Stimulated activated CD4-positive, alpha-beta T cell treated with anti-CD3 and anti-CD28 coated beads, Interleukin-1b, Interleukin-23, amount 100 ng/mL, for 48 hours (primary cell): ENCODE measurements around the gene PAM.
"Not testable (repeated sequence)": the region's sequence is repeated elsewhere in the genome, so short reads cannot be mapped to it uniquely, and the experiment has no call there.

Experiments
- DNase-seq: peaks from one replicate; pipeline ENCODE4 v3.0.0-alpha.2; 2020

Gene PAM

DNA sequence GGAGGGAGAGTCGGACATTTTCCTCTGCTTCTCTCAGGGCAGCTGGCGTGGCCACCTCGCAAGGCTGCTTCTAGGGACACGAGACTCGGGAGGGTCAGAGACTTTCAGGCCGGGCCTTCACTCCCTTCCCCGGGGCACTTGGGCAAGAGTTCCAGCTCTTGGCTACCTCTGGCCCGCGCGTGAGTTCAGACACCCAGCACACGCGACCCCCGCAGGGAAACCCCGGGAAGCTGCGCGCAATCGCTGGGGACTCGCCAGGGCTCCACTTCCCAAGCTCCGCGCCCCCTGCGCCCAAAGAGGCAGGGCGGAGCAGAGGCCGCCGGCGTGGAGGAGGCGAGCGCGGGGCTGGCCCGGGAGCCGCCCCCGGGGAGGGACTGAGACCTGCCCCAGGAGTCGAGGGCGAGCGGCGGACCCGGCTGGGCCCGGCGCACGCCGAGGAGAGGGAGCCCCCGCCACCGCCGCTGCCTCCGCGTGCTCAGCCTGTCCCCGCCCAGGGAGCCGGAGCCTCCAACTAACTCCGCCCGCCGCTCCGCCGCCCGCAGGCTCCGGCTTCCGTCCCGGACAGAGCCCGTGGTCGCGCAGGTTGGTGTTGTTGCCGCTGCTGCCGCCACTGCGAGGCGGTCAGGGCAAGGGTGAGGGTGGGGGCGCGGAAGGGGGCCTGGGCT, at the start of gene PAM:
PAM (plus strand) TSS at position 539 of the 665 bp plus-strand sequence. CDS start 110,891 bp downstream, outside the sequence.
- peak; percentile 77 for DNase-seq

GRCh38 chr5:102711525-102712385, 43.4 kb upstream of the PAM start:
- DNase-seq: no peak

- DNase-seq: no peak
These were observed 41.8 kb upstream of the PAM start for GRCh38 chr5:102713278-102713677.

- DNase-seq: no peak
These were observed 41.3 kb upstream of the PAM start for GRCh38 chr5:102713682-102714231.

DNA sequence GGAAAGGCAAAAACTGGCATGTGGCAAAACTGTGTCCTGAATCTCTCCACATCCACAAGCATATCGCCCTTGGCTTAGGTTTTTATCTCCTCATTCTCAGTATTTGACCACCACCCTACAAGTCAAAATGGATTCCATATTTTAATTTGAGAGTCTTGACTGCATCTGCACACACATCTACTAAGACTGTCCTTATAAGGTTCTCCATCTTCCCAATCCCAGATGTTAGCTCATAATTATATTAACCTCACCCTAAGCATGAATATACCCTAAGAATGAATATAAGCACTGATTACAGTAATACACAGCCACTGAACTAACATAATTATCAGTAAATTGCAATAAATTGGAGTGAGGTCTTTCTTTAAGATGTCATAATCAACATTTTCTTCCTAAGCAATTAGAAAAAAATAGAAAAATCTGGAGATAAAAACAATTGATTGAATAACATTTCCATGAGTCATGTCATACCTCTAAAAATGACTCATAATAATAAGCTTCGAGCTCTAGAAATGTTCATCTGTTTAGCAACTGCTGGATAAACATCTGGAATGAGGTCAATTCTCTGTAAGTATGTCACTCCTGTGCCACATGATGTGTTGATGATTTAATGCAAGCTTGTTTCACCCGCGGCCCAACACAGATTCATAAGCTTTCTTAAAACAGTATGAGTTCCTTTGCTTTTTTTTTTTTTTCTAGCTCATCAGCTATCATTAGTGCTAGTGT, 39.9 kb upstream of the PAM start:
- no peak for DNase-seq

DNA sequence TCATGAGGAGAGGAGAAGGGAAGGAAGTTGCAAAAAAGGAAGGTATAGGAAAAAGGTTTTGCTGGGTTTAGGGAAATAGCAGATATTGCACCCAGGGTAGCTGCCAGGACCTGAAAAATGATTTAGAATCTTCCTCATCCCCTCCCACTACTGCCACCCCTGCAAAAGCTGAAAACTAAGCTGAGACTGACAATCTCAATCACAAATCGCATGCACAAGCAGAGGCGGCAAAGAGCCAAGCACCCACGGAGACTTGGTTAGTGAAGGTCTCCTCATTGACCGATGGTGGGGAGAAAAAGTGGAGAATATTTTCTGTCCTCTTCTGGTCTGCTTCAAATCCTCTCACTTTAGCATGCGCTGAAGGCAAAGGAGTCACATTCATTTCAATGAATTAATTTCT, 39.1 kb upstream of the PAM start:
- DNase-seq: no peak

GRCh38 chr5:102718819-102719218, 36.3 kb upstream of the PAM start:
- DNase-seq: no peak

GRCh38 chr5:102719886-102720285, 35.2 kb upstream of the PAM start:
- DNase-seq: no peak

DNA sequence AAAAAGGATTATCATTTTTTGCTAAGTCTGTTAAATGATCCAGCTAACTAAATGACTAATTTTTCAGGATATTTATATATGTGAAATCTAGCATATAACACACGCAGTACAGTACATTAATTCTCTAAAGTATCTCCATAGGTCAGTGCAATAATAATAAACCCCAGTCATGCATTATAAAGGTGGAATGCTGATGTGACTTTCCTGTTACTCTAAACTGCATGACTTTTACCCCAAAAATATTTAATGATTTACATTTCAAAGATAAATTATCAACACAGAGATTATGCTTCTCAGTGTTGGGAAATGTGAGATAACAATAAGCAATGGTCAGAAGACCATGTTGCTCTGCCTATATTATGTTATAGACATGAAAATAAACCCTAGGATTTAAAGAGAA, 34.1 kb upstream of the PAM start:
- no peak for DNase-seq

DNA sequence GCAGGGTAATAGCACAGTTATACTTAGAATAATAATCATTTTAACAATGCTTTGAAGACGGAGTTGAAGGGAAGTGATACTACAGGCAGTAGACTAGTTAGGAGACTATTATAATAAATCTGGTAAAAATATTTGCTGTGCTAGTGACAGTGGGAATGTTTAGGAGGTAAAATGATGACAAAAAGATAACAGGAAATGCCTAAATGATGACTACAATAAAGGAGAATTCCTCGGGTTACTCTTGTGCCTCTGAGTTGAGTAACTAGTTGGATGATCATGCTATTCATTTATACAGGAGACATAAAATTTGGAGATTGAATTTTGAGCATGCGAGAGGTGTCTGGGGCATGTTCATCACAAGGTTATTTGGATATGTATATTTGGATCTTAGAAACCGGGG, 32.2 kb upstream of the PAM start:
- DNase-seq: no peak

GRCh38 chr5:102731693-102732092, 23.4 kb upstream of the PAM start:
- no peak for DNase-seq

- no peak for DNase-seq
These were observed 21.6 kb upstream of the PAM start for GRCh38 chr5:102733534-102733933.

- DNase-seq: no peak
These were observed 17.9 kb upstream of the PAM start for GRCh38 chr5:102737161-102737560.

DNA sequence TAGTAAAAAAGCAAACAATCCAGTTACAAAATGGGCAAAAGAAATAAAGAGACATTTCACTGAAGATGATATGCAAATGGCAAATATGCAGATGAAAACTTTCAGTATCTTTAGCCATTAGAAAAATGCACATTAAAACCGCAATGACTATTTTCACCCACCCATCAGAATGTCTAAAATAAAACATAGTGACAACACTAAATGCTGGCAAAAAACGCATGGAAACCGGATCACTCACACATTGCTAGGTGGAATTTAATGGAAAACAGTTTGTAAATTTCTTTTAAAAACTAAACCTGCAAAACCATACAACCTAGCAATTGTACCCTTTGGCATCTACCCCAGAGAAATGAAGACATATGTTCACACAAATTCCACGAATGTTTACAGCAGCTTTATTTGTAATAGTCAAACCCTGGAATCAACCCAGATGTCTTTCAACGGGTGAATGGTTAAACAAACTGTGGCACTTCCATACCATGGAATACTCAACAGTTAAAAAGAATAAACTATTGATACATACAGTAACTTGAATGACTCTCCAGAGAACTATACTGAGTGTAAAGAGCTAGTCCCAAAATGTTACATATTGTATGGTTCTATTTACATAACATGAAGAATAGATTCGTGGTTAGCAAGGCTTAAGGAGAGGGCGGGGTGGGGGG, 17.2 kb upstream of the PAM start:
- DNase-seq: no peak

DNA sequence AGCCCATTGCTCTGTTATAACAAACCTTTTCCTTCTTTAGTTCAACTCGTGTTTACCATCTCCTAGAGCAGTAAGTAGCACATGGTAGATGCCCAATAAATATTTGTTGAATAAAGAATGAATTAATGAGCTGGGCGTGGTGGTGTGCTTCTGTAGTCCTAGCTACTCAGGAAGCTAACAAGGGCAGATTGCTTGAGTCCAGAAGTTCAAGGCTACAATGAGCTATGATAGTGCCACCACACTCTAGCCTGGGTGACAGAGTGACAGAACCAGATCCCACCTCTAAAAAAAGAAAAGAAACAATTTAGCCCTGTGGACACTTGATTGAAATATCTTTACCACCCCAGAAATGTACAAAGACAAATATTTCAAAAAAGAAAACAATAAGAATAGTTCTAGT, 14.6 kb upstream of the PAM start:
- no peak for DNase-seq

DNA sequence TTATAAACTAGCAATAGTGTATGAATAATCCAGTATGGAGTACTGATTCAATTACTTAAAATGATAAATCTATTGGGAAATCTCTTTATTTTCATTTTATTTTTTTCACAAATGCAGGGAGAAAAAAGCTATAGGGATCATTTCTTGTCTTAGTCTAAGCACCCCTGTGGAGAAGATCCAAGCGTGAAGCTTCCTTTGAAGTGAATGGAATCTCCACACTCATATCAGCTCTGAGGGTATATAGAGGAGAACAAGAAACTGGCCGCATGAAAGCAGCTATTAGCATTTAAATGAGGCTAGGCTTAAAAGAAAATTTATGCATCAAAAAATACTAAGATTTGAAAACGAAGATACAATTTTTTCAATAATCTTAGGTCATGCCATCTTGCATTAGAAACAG, 12.9 kb upstream of the PAM start:
- no peak for DNase-seq

DNA sequence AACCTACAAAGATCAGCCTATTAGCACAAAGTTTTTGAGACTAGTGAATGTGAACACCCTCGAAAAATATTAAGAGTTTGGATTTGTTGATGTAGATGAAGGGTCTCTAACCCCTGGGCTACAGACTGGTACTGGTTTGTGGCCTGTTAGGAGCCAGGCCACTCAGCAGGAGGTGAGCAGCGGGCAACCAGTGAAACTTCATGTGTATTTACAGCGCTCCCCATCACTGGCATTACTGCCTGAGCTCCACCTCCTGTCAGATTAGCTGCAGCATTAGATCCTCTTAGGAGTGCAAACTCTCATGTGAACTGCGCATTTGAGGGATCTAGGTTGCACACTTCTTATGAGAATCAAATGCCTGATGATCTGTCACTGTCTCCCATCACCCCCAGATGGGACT, 11.2 kb upstream of the PAM start:
- DNase-seq: no peak

- DNase-seq: no peak
These were observed 7.5 kb upstream of the PAM start for GRCh38 chr5:102747386-102748166.

GRCh38 chr5:102749416-102750030, 5.6 kb upstream of the PAM start:
- DNase-seq: no peak

- no peak for DNase-seq
These were observed 4.8 kb upstream of the PAM start for GRCh38 chr5:102750151-102750834.

DNA sequence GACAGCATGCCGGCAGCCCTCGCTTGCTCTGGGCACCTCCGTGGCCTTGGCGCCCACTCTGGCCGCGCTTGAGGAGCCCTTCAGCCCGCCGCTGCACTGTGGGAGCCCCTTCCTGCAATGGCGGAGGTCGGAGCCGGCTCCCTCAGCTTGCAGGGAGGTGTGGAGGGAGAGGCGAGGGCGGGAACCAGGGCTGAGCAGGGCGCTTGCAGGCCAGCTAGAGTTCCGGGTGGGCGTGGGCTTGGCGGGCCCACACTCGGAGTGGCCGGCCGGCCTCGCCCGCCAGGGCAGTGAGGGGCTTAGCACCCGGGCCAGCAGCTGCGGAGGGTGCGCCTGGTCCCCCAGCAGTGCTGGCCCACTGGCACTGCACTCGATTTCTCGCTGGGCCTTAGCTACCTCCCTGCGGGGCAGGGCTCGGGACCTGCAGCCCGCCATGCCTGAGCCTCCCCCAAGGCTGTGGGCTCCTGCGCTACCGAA, 3.2 kb upstream of the PAM start:
- DNase-seq: not testable (repeated sequence)
